ENCODE measurements around the gene WNT7B. TPM values are rescaled to one million over a fixed set of nuclear protein-coding genes. Genes with fewer than 3 reads are reported as not detected.

WNT7B gene
- total RNA-seq, 2 experiments from 2014 or later: not detected

GRCh38 chr22:46008291-46008690 lies 31.3 kb upstream of the WNT7B start:
- TF ChIP-seq CTCF (IDR thresholded peaks at IDR 0.05): no peak
- POLR2A ChIA-PET: interaction anchor here (1.1 kb wide), 1 partner anchor 107 kb away, joined by 3 read pairs; no protein-coding TSS in a partner anchor

GRCh38 chr22:46007848-46008261 lies 30.9 kb upstream of the WNT7B start:
- peaks cover 6 to 10% of the 10 kb centered on the region in 2 experiments for H3K9me3 ChIP-seq (ENCODE audit: control insufficient read depth in 1 of 2, insufficient read depth in 1 of 2, low read length in 2 of 2)
- no peak overlapping the region for H3K27ac ChIP-seq (ENCODE audit: low read depth in 1 of 2, low read length in 2 of 2)
- Mint-ChIP-seq H3K36me3 (ENCODE audit: low read depth) (no peaks in the 10 kb centered on the region), H3K9me3 (no peaks in the 10 kb centered on the region), H3K27me3 (peaks cover 4% of the 10 kb centered on the region), H3K27ac (no peak overlapping the region), H3K4me3 (no peak overlapping the region), H3K4me1 (ENCODE audit: low read depth) (peaks cover 4% of the 10 kb centered on the region)
- POLR2A ChIA-PET: interaction anchor here (1.1 kb wide), 1 partner anchor 108 kb away, joined by 3 read pairs; no protein-coding TSS in a partner anchor
- TF ChIP-seq CTCF (IDR thresholded peaks at IDR 0.05): no peak
- ATAC-seq (ENCODE audit: poor library complexity) (no peak), DNase-seq (no peak)
- H3K36me3 ChIP-seq (ENCODE audit: insufficient read depth, low read length): no peaks in the 10 kb centered on the region
- no peak overlapping the region for H3K4me3 ChIP-seq (ENCODE audit: low read length)
- peaks cover 0 to 4% of the 10 kb centered on the region in 2 experiments for H3K27me3 ChIP-seq (ENCODE audit: control insufficient read depth in 1 of 2, insufficient read depth in 2 of 2, low read length in 2 of 2)
- peaks cover 18% of the 10 kb centered on the region for H3K4me1 ChIP-seq (ENCODE audit: insufficient read depth, low read length)
- CTCF ChIA-PET: interaction anchor here (1.3 to 2.0 kb wide), 2 partner anchors 29 to 109 kb away, joined by 4 to 5 read pairs; no protein-coding TSS in a partner anchor
- intact Hi-C loops (cut with DNase I, micrococcal nuclease): loop anchor here (5.0 to 10.0 kb wide), 3 partner anchors 289 to 537 kb away; partner anchors contain the start of gene GTSE1 (in 1 of the 2)

More at GRCh38 chr22:46008291-46008690, 31.3 kb upstream of the WNT7B start:
- peaks cover 23% of the 10 kb centered on the region for H3K4me1 ChIP-seq (ENCODE audit: insufficient read depth, low read length)
- intact Hi-C loops (cut with DNase I, micrococcal nuclease): loop anchor here (5.0 to 10.0 kb wide), 3 partner anchors 289 to 537 kb away; partner anchors contain the start of gene GTSE1 (in 1 of the 2)
- no peak overlapping the region for H3K27ac Mint-ChIP-seq
- ATAC-seq (ENCODE audit: poor library complexity) (no peak), DNase-seq (no peak)
- H3K36me3 ChIP-seq (ENCODE audit: insufficient read depth, low read length): no peaks in the 10 kb centered on the region
- H3K27me3 Mint-ChIP-seq: peaks cover 4% of the 10 kb centered on the region
- H3K9me3 Mint-ChIP-seq: no peaks in the 10 kb centered on the region
- H3K4me3 Mint-ChIP-seq: no peak overlapping the region
- no peak overlapping the region for H3K27ac ChIP-seq (ENCODE audit: low read depth in 1 of 2, low read length in 2 of 2)
- H3K4me3 ChIP-seq (ENCODE audit: low read length): no peak overlapping the region
- no peaks in the 10 kb centered on the region for H3K36me3 Mint-ChIP-seq (ENCODE audit: low read depth)
- peaks cover 7% of the 10 kb centered on the region for H3K4me1 Mint-ChIP-seq (ENCODE audit: low read depth)
- H3K27me3 ChIP-seq (ENCODE audit: control insufficient read depth in 1 of 2, insufficient read depth in 2 of 2, low read length in 2 of 2): peaks cover 0 to 4% of the 10 kb centered on the region in 2 experiments
- peaks cover 6 to 10% of the 10 kb centered on the region in 2 experiments for H3K9me3 ChIP-seq (ENCODE audit: control insufficient read depth in 1 of 2, insufficient read depth in 1 of 2, low read length in 2 of 2)
- CTCF ChIA-PET: interaction anchor here (1.3 to 2.0 kb wide), 2 partner anchors 28 to 108 kb away, joined by 4 to 5 read pairs; no protein-coding TSS in a partner anchor

GRCh38 chr22:46007003-46007847 lies 30.3 kb upstream of the WNT7B start:
- H3K4me1 Mint-ChIP-seq (ENCODE audit: low read depth): peaks cover 4% of the 10 kb centered on the region

More at GRCh38 chr22:46007003-46007847, 30.3 kb upstream of the WNT7B start:
- TF ChIP-seq CTCF (IDR thresholded peaks at IDR 0.05): no peak
- ATAC-seq (ENCODE audit: poor library complexity) (no peak), DNase-seq (peak in 2 of 14 experiments; percentile 56 to 64)
- Histone ChIP-seq H3K27ac (ENCODE audit: low read depth in 1 of 2, low read length in 2 of 2) (no peak overlapping the region), H3K9me3 (ENCODE audit: control insufficient read depth in 1 of 2, insufficient read depth in 1 of 2, low read length in 2 of 2) (peaks cover 6 to 10% of the 10 kb centered on the region in 2 experiments), H3K4me3 (ENCODE audit: low read length) (no peak overlapping the region), H3K27me3 (ENCODE audit: control insufficient read depth in 1 of 2, insufficient read depth in 2 of 2, low read length in 2 of 2) (peaks cover 0 to 4% of the 10 kb centered on the region in 2 experiments), H3K4me1 (ENCODE audit: insufficient read depth, low read length) (peaks cover 16% of the 10 kb centered on the region), H3K36me3 (ENCODE audit: insufficient read depth, low read length) (no peaks in the 10 kb centered on the region)
- H3K27ac Mint-ChIP-seq: no peak overlapping the region
- intact Hi-C loops (cut with DNase I, micrococcal nuclease): loop anchor here (5.0 to 10.0 kb wide), 3 partner anchors 290 to 538 kb away; partner anchors contain the start of gene GTSE1 (in 1 of the 2)
- no peaks in the 10 kb centered on the region for H3K9me3 Mint-ChIP-seq
- H3K4me3 Mint-ChIP-seq: no peak overlapping the region
- H3K27me3 Mint-ChIP-seq: peaks cover 4% of the 10 kb centered on the region
- ChIA-PET POLR2A (interaction anchor here (1.0 to 1.8 kb wide), 6 partner anchors 9 to 109 kb away, joined by 3 to 19 read pairs (median 6); no protein-coding TSS in a partner anchor), CTCF (interaction anchor here (0.6 to 2.5 kb wide), 30 partner anchors 7 to 557 kb away, joined by 3 to 78 read pairs (median 4); partner anchors contain the start of gene GTSE1)
- H3K36me3 Mint-ChIP-seq (ENCODE audit: low read depth): no peaks in the 10 kb centered on the region

Measured in CD4-positive, alpha-beta T cell (primary cell).